ENCODE results near the gene MAL.

MAL gene

DNA sequence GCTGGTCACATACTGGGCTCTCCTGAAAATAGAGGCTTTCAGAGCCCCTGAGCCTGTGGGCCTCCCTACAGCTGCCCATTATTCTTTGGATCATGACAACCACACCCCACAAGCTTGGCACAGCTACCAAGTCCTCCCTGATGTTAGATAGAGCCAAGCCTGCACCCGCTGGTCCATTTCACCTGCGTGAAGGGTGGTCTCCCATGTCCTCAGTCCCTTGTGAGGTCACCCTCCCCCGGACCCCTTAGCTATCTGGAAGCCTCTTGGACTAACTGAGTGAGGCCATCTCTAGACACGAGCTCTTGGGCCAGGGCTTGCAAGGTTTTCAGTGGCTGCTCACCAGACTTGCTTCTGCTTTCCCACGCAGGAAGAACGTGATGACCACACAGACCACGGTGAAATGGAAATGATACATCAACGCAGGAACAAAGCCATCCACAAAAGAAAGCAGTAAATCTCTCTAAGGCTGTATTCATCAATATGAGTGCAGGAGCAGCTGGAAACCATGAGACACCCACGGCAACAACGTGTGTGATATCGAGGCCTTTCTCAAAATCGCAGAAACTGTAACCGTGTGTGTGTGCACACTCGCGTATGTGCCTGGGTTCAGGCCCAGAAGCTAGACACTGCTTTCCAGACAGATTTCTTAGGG lies 10.1 kb upstream of the MAL start:
- DNase-seq (ENCODE audit: low read depth in 1 of 2, low spot score in 1 of 2) = no peak

GRCh38 chr2:95016616-95017015 lies 8.9 kb upstream of the MAL start:
- DNase-seq (ENCODE audit: low read depth in 1 of 2, low spot score in 1 of 2) = no peak

GRCh38 chr2:95017071-95017501 lies 8.4 kb upstream of the MAL start:
- DNase-seq (ENCODE audit: low read depth in 1 of 2, low spot score in 1 of 2) = no peak

DNA sequence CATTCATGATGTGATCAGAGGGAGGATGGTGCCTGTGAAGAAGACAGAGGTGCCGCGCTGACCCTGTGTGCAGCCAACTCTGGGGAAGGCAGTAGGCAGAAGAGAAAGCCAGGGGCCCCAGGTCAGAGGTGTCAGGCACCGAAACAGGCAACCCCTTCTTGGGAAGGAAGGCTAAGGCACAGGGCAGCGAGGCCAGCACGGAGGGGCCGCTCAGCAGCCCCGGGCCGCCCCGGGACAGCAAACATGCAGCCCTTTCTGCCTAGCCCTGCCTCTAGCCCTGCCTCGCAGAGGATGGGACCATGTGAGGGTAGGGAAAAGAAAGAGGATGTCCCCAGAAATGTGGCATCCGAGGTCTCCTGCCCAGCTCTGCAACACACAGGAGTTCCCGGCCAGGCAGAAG lies 7.7 kb upstream of the MAL start:
- no peak for DNase-seq (ENCODE audit: low read depth in 1 of 2, low spot score in 1 of 2)

DNA sequence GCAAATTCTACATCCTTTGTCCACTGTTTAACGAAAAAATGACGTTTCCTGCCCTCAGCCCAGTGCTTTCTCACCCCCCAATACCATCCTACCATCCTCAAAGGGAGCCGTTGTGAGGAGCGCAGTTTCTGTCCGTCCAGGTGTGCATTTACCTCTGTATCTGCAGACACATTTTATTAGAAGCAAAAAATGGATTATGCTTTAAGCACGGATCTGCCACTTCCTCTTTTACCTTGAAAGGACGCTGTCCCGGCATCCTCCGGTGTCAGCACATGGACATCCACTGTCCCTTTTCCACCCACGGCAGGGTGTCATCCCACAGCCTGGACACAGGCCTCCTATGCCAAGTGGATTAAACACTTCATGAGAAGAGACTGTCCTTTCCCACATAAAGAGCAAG lies 7.2 kb upstream of the MAL start:
- no peak for DNase-seq (ENCODE audit: low read depth in 1 of 2, low spot score in 1 of 2)

DNA sequence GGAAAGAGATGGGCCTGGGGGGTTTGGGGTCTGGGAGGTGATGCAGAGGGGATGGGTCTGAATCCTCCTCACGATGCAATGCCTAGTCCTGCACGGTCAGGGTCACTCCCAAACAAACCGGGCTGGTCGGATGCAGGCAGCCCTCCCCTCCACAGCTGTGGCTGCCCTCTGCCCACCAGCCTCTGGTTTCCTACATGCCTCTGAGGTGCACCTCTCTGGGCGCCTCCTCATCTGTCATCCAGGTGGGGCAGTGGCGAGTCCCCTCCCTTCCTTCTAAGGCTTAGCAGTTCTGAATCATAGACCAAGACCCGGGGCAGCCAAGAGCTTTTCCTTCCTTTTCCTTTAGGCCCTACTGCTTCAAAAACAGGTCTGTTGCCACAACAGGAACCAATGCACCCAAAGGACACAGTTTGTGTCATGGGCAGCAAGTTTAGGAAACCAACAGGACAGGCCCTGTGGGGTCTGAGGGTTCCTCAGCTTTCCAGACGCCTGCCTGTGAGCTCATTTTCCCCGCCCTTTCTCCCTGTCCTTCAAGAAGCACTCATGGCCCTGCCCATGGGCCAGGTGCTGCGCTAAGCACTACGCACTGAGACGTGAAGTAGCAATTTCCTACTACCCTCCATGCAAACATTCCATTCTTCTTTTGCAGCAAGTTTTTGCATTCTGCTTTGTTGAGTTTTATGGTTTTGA lies 6.5 kb upstream of the MAL start:
- DNase-seq (ENCODE audit: low read depth in 1 of 2, low spot score in 1 of 2) = no peak

GRCh38 chr2:95019572-95019971 lies 5.9 kb upstream of the MAL start:
- DNase-seq (ENCODE audit: low read depth in 1 of 2, low spot score in 1 of 2) = no peak

GRCh38 chr2:95020275-95021022 lies 5.1 kb upstream of the MAL start:
- DNase-seq (ENCODE audit: low read depth in 1 of 2, low spot score in 1 of 2) = no peak

GRCh38 chr2:95021023-95021416 lies 4.5 kb upstream of the MAL start:
- no peak for DNase-seq (ENCODE audit: low read depth in 1 of 2, low spot score in 1 of 2)

GRCh38 chr2:95021847-95022246 lies 3.7 kb upstream of the MAL start:
- DNase-seq (ENCODE audit: low read depth in 1 of 2, low spot score in 1 of 2) = no peak

GRCh38 chr2:95022309-95023221 lies 2.9 kb upstream of the MAL start:
- peak; percentile 76 to 77 for DNase-seq (ENCODE audit: low read depth in 1 of 2, low spot score in 1 of 2)

- peak in 1 of 2 donors; percentile 33 for DNase-seq (ENCODE audit: low read depth in 1 of 2, low spot score in 1 of 2)
These were observed 2.3 kb upstream of the MAL start for GRCh38 chr2:95023222-95023597.

GRCh38 chr2:95024371-95024770 lies 1.1 kb upstream of the MAL start:
- no peak for DNase-seq (ENCODE audit: low read depth in 1 of 2, low spot score in 1 of 2)

DNA sequence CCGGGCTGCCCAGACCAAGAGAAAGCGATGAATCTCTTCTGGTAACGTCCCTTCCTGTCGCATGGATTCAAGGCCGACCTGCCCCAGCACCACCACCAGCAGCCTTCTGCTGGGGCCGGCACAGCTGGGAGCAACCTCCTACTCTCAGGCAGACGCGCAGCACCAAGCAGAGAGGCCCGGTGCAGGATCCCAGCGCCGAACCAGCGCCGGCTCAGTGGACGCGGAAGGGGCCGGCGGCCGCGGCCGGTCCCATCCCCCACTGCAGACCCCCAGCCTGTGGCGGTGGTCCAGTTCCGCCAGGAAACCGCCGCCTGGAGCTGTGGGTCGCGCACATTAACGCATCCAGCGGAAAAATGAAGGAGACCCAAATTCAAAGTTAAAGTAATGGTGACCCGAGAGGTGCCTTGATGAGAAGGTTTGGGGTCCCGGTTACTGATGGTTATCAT lies 525 bp upstream of the MAL start:
- DNase-seq (ENCODE audit: low read depth in 1 of 2, low spot score in 1 of 2) = no peak

- no peak for DNase-seq (ENCODE audit: low read depth in 1 of 2, low spot score in 1 of 2)
These were observed 1.2 kb downstream of the MAL start for GRCh38 chr2:95026471-95027368.

GRCh38 chr2:95027369-95027720 lies 1.8 kb downstream of the MAL start:
- no peak for DNase-seq (ENCODE audit: low read depth in 1 of 2, low spot score in 1 of 2)

GRCh38 chr2:95029898-95030341 lies 4.4 kb downstream of the MAL start:
- DNase-seq (ENCODE audit: low read depth in 1 of 2, low spot score in 1 of 2) = no peak

DNA sequence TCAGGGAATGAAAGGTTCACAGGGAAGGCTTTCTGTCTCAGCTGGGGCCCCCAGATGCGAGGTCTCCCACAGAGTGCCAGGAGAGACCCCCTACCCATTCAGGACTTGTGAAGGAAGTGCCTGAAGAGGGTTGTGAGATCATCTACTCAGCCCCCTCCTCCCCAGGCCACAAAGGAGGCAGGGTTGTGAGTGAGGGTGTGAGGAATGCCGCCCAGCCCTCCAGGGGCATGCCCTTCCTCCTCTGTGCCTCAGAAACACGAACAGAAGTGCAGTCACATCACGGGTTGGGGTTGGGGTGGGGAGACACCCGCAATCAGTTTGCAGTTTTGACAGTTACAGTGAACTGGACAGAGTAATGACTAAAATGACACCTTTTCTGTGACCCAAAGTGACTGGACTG lies 5.0 kb downstream of the MAL start:
- no peak for DNase-seq (ENCODE audit: low read depth in 1 of 2, low spot score in 1 of 2)

DNA sequence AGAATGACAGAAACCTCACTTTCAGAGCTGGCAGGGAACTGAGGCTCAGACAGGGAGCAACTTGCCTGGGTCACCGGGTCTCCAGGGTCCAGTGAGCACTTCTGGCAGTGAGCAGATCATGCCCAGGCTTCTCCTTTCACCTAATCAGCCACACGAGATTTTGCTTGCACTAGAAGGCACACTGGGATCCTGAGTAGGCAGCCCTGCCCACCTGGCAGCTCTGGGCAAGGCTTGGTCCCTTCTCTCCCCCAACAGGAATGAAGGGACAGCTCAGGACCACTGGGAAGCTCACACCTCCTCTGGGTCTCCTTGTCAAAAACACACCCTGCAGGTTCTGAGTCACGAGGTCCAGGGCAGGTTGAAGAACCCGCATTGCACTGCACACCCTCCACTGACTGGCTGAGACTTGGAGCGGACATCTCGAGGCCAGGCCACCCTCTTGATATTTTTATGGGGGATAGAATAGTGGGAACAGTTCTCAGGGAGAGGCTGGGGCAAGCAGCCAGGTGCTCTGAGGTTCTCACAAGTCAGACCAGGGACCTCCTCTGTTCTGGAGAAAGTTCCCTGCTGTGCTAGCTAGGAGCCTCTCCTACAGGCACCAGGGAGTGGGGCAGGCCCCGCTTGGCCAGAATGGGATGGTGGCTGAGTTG lies 5.7 kb downstream of the MAL start:
- no peak for DNase-seq (ENCODE audit: low read depth in 1 of 2, low spot score in 1 of 2)

GRCh38 chr2:95031726-95032116 lies 6.2 kb downstream of the MAL start:
- no peak for DNase-seq (ENCODE audit: low read depth in 1 of 2, low spot score in 1 of 2)
